Urinary bladder (tissue), 4 donors: ENCODE results near the gene KCNK10. TPM values are rescaled to one million over a fixed set of nuclear protein-coding genes. Genes with fewer than 3 reads are reported as not detected.
A peak's percentile ranks its signal among the peaks of the same experiment; 100 is the strongest.

Experiments used
- DNase-seq: peaks from one replicate; pipeline ENCODE4 v3.0.0-alpha.2; 2015; ENCODE audit errors: extremely low spot score
- H3K27ac ChIP-seq: one replicate; pipeline ENCODE4 v1.5.1; 2013; ENCODE audit warnings: low read depth, mild to moderate bottlenecking, moderate library complexity
- H3K36me3 ChIP-seq: one replicate; pipeline ENCODE4 v1.6.1; 2013; ENCODE audit warnings: mild to moderate bottlenecking, moderate library complexity; ENCODE audit not compliant: insufficient read depth
- H3K4me1 ChIP-seq: one replicate; pipeline ENCODE4 v1.6.1; 2013; ENCODE audit warnings: mild to moderate bottlenecking, moderate library complexity; ENCODE audit not compliant: insufficient read depth
- H3K4me3 ChIP-seq: one replicate; pipeline ENCODE4 v1.5.1; 2013; ENCODE audit warnings: low read depth, low read length
- WGBS: extraction: QIAGEN DNeasy Blood & Tissue Kit; methylation state at CpG from one replicate; pipeline ENCODE4 v1.1.7; 2013; 5-methylcytosine and 5-hydroxymethylcytosine counted together
- polyA plus RNA-seq: library from polyadenylated mRNA; stranded (reverse); fragments of 200-250 nt; gene quantifications from one replicate; pipeline ENCODE4 v1.2.3, GENCODE V29; 2013
- total RNA-seq: library from RNA; depleted of rRNA; stranded (reverse); fragments of >200 nt; gene quantifications from one replicate; pipeline ENCODE4 v1.2.3, GENCODE V29; 2014
- donor health status: healthy with polysubstance abuse.
- donor health status: healthy.

KCNK10 gene
- 1.1 TPM for total RNA-seq
- 0.06 TPM for polyA plus RNA-seq

- DNase-seq: no peak
- under 1% methylated on average over 52 of the region's 52 CpGs for WGBS
- Histone ChIP-seq H3K27ac (no peak within 1 kb of the TSS), H3K36me3 (no peaks in the 10 kb centered on the region), H3K4me3 (peak within 1 kb of the TSS; percentile 27), H3K4me1 (no peaks in the 10 kb centered on the region)
Measured at GRCh38 chr14:88323086-88323522, at the start of gene KCNK10. TSS of gene KCNK10 (minus strand) at chr14:88323269. CDS start at chr14:88322798, 471 bp downstream.

GRCh38 chr14:88369496-88369895, 46.4 kb upstream of the KCNK10 start:
- 48% methylated on average over 1 of the region's 1 CpG for WGBS
- no peak for DNase-seq
- Histone ChIP-seq H3K4me3 (no peak overlapping the region), H3K4me1 (no peaks in the 10 kb centered on the region), H3K36me3 (no peaks in the 10 kb centered on the region), H3K27ac (no peak overlapping the region)

- H3K4me1 ChIP-seq: no peaks in the 10 kb centered on the region
- 61% methylated on average over 4 of the region's 4 CpGs for WGBS
Measured at GRCh38 chr14:88364710-88365413, 41.8 kb upstream of the KCNK10 start.

GRCh38 chr14:88363644-88364043, 40.6 kb upstream of the KCNK10 start:
- DNase-seq: no peak
- H3K4me1 ChIP-seq: no peaks in the 10 kb centered on the region
- H3K36me3 ChIP-seq: no peaks in the 10 kb centered on the region
- H3K27ac ChIP-seq: no peak overlapping the region
- H3K4me3 ChIP-seq: no peak overlapping the region
- WGBS: 69% methylated on average over 4 of the region's 4 CpGs

More at GRCh38 chr14:88364710-88365413, 41.8 kb upstream of the KCNK10 start:
- no peak for DNase-seq
- H3K27ac ChIP-seq: no peak overlapping the region
- no peak overlapping the region for H3K4me3 ChIP-seq
- no peaks in the 10 kb centered on the region for H3K36me3 ChIP-seq

- H3K27ac ChIP-seq: no peak overlapping the region
- WGBS: 62% methylated on average over 2 of the region's 2 CpGs
- H3K4me1 ChIP-seq: no peaks in the 10 kb centered on the region
- H3K36me3 ChIP-seq: no peaks in the 10 kb centered on the region
- no peak overlapping the region for H3K4me3 ChIP-seq
- no peak for DNase-seq
Measured at GRCh38 chr14:88359500-88359899, 36.4 kb upstream of the KCNK10 start.

- Histone ChIP-seq H3K4me1 (no peaks in the 10 kb centered on the region), H3K36me3 (no peaks in the 10 kb centered on the region), H3K27ac (no peak overlapping the region), H3K4me3 (no peak overlapping the region)
- WGBS: 84% methylated on average over 3 of the region's 3 CpGs
- no peak for DNase-seq
Measured at GRCh38 chr14:88354358-88354757, 31.3 kb upstream of the KCNK10 start.

GRCh38 chr14:88352698-88353097, 29.6 kb upstream of the KCNK10 start:
- DNase-seq: no peak
- H3K4me1 ChIP-seq: no peaks in the 10 kb centered on the region
- whole genome bisulfite sequencing: 35% methylated on average over 3 of the region's 3 CpGs

GRCh38 chr14:88351966-88352691, 29.1 kb upstream of the KCNK10 start:
- no peaks in the 10 kb centered on the region for H3K36me3 ChIP-seq
- no peak overlapping the region for H3K4me3 ChIP-seq
- no peak for DNase-seq
- WGBS: 26% methylated on average over 4 of the region's 4 CpGs
- H3K4me1 ChIP-seq: no peaks in the 10 kb centered on the region
- H3K27ac ChIP-seq: no peak overlapping the region

More at GRCh38 chr14:88352698-88353097, 29.6 kb upstream of the KCNK10 start:
- H3K36me3 ChIP-seq: no peaks in the 10 kb centered on the region
- H3K27ac ChIP-seq: no peak overlapping the region
- H3K4me3 ChIP-seq: no peak overlapping the region

- no peak for DNase-seq
- Histone ChIP-seq H3K4me3 (no peak overlapping the region), H3K27ac (no peak overlapping the region), H3K36me3 (no peaks in the 10 kb centered on the region), H3K4me1 (no peaks in the 10 kb centered on the region)
- WGBS: 50% methylated on average over 3 of the region's 3 CpGs
Measured at GRCh38 chr14:88348546-88348945, 25.5 kb upstream of the KCNK10 start.

- H3K27ac ChIP-seq: no peak overlapping the region
- no peaks in the 10 kb centered on the region for H3K4me1 ChIP-seq
- H3K4me3 ChIP-seq: no peak overlapping the region
- no peak for DNase-seq
- WGBS: 55% methylated on average over 5 of the region's 5 CpGs
- H3K36me3 ChIP-seq: no peaks in the 10 kb centered on the region
Measured at GRCh38 chr14:88346048-88346639, 23.1 kb upstream of the KCNK10 start.

- Histone ChIP-seq H3K4me3 (no peak overlapping the region), H3K36me3 (no peaks in the 10 kb centered on the region), H3K4me1 (no peaks in the 10 kb centered on the region), H3K27ac (no peak overlapping the region)
- no peak for DNase-seq
- 96% methylated on average over 2 of the region's 2 CpGs for WGBS
Measured at GRCh38 chr14:88342980-88343379, 19.9 kb upstream of the KCNK10 start.

GRCh38 chr14:88340357-88340756, 17.3 kb upstream of the KCNK10 start:
- H3K36me3 ChIP-seq: no peaks in the 10 kb centered on the region
- H3K4me1 ChIP-seq: no peaks in the 10 kb centered on the region
- no peak for DNase-seq
- H3K4me3 ChIP-seq: no peak overlapping the region
- H3K27ac ChIP-seq: no peak overlapping the region

- Histone ChIP-seq H3K27ac (no peak overlapping the region), H3K4me3 (no peak overlapping the region), H3K36me3 (no peaks in the 10 kb centered on the region), H3K4me1 (no peaks in the 10 kb centered on the region)
- no peak for DNase-seq
- 78% methylated on average over 1 of the region's 1 CpG for WGBS
Measured at GRCh38 chr14:88333036-88333435, 10.0 kb upstream of the KCNK10 start.

- Histone ChIP-seq H3K4me1 (no peaks in the 10 kb centered on the region), H3K4me3 (no peak overlapping the region), H3K27ac (no peak overlapping the region), H3K36me3 (no peaks in the 10 kb centered on the region)
- no peak for DNase-seq
- WGBS: 51% methylated on average over 1 of the region's 1 CpG
Measured at GRCh38 chr14:88327497-88327896, 4.4 kb upstream of the KCNK10 start.
